HepG2 (cell line): ENCODE results near the gene C16orf87. TPM values are rescaled to one million over a fixed set of nuclear protein-coding genes. Genes with fewer than 3 reads are reported as not detected.

Experiments
- E2F1 ChIP-seq: sonication (generic); formaldehyde crosslinking; IDR thresholded peaks from 2 replicates; pipeline ENCODE4 v1.5.0; 2020; ENCODE audit warnings: missing genetic modification reagents
- EP300 ChIP-seq, 3 experiments: sonication (generic) in 1 of 3; formaldehyde crosslinking in 1 of 3; IDR thresholded peaks; 2 replicates each; pipeline versions ENCODE4 v1.5.1 to v1.6.1; 2011 to 2020; ENCODE audit warnings: low read depth in 2 of 3, low read length in 2 of 3, borderline replicate concordance in 1 of 3, improper control_type of control experiment in 1 of 3, mild to moderate bottlenecking in 1 of 3, missing genetic modification reagents in 1 of 3, moderate library complexity in 1 of 3
- KDM2A ChIP-seq: sonication (generic); formaldehyde crosslinking; IDR thresholded peaks from 2 replicates; pipeline ENCODE4 v1.4.0; 2020; ENCODE audit warnings: low read depth, missing genetic modification reagents, borderline replicate concordance
- KDM3A ChIP-seq: IDR thresholded peaks from 2 replicates; pipeline ENCODE4 v1.6.1; 2018; ENCODE audit warnings: low read depth, missing compliant biosample characterization
- KLF16 ChIP-seq, 2 experiments: sonication (generic) in 1 of 2; formaldehyde crosslinking in 1 of 2; IDR thresholded peaks; 2 replicates each; pipeline versions ENCODE4 v1.6.1 to v1.8.0; 2016 to 2023; ENCODE audit warnings: missing genetic modification reagents in 2 of 2, missing compliant biosample characterization in 1 of 2
- MEIS2 ChIP-seq: sonication (generic); formaldehyde crosslinking; IDR thresholded peaks from 2 replicates; pipeline ENCODE4 v1.9.0; 2021; ENCODE audit warnings: mild to moderate bottlenecking, missing genetic modification reagents
- MIER3 ChIP-seq: IDR thresholded peaks from 2 replicates; pipeline ENCODE4 v1.6.1; 2016; ENCODE audit warnings: missing compliant biosample characterization, borderline replicate concordance
- NR2C2 ChIP-seq: sonication (generic); formaldehyde crosslinking; IDR thresholded peaks from 2 replicates; pipeline ENCODE4 v1.4.0; 2020; ENCODE audit warnings: missing genetic modification reagents, mild to moderate bottlenecking, moderate library complexity, borderline replicate concordance
- PCBP1 ChIP-seq: fragments of 200-400 bp; formaldehyde crosslinking; IDR thresholded peaks from 2 replicates; pipeline ENCODE4 v1.6.1; 2017; ENCODE audit warnings: mild to moderate bottlenecking, low read depth, low read length, borderline replicate concordance
- PCBP2 ChIP-seq: fragments of 200-400 bp; formaldehyde crosslinking; optimal IDR thresholded peaks from 2 replicates; pipeline ENCODE3; 2018; ENCODE audit warnings: low read length, low read depth; ENCODE audit not compliant: poor library complexity, severe bottlenecking
- SNAPC5 ChIP-seq: sonication (generic); formaldehyde crosslinking; IDR thresholded peaks from 2 replicates; pipeline ENCODE4 v1.8.1; 2023; ENCODE audit warnings: mild to moderate bottlenecking, missing genetic modification reagents, borderline replicate concordance
- TFDP2 ChIP-seq: sonication (generic); formaldehyde crosslinking; IDR thresholded peaks from 2 replicates; pipeline ENCODE4 v1.4.0; 2020; ENCODE audit warnings: missing genetic modification reagents
- ZBTB42 ChIP-seq: sonication (generic); formaldehyde crosslinking; IDR thresholded peaks from 2 replicates; pipeline ENCODE4 v1.5.0; 2020; ENCODE audit warnings: mild to moderate bottlenecking, missing genetic modification reagents
- ZC3H4 ChIP-seq: sonication (generic); formaldehyde crosslinking; IDR thresholded peaks from 2 replicates; pipeline ENCODE4 v1.4.0; 2020; ENCODE audit warnings: missing genetic modification reagents, borderline replicate concordance
- ZFP36L1 ChIP-seq: sonication (generic); formaldehyde crosslinking; IDR thresholded peaks from 2 replicates; pipeline ENCODE4 v1.8.0; 2022; ENCODE audit warnings: mild to moderate bottlenecking, missing genetic modification reagents, moderate library complexity
- ZNF33A ChIP-seq: sonication (generic); formaldehyde crosslinking; IDR thresholded peaks from 2 replicates; pipeline ENCODE4 v1.5.1; 2020; ENCODE audit warnings: missing genetic modification reagents, mild to moderate bottlenecking, moderate library complexity, borderline replicate concordance
- ZNF354B ChIP-seq: sonication (generic); formaldehyde crosslinking; IDR thresholded peaks from 2 replicates; pipeline ENCODE4 v1.8.0; 2022; ENCODE audit warnings: mild to moderate bottlenecking, missing genetic modification reagents
- ZSCAN31 ChIP-seq: sonication (generic); formaldehyde crosslinking; IDR thresholded peaks from 2 replicates; pipeline ENCODE4 v1.5.0; 2020; ENCODE audit warnings: low read depth, mild to moderate bottlenecking, missing genetic modification reagents
- polyA plus RNA-seq, 8 experiments: library from polyadenylated mRNA; depleted of rRNA in 3 of 8; stranded (reverse) in 7 of 8; unstranded in 1 of 8; fragments of >200 nt; fragmentation: Illumina TruSeq in 4 of 8; extraction: Trizol in 4 of 8; gene quantifications; 2 replicates each; pipeline versions ENCODE4 v1.2.1 to v1.2.3, GENCODE V29; 2011 to 2016; ENCODE audit warnings: low read depth in 4 of 8, missing spikeins in 1 of 8, mixed read lengths in 1 of 8; ENCODE audit not compliant: insufficient read depth in 1 of 8
- total RNA-seq, 5 experiments: library from RNA; depleted of rRNA; stranded (reverse); fragments of >200 nt; fragmentation: Illumina TruSeq; extraction: Trizol; gene quantifications; 2 replicates each; pipeline ENCODE4 v1.2.3, GENCODE V29; 2016; ENCODE audit warnings: low read depth in 1 of 5
- TF ChIP-seq, protein P1 (sequence below): sonication (generic); formaldehyde crosslinking; IDR thresholded peaks from 2 replicates; pipeline ENCODE4 v1.5.1; 2020; ENCODE audit warnings: mild to moderate bottlenecking, missing genetic modification reagents, moderate library complexity
- TF ChIP-seq, protein P2 (sequence below): IDR thresholded peaks from 2 replicates; pipeline ENCODE4 v1.6.1; 2018; ENCODE audit warnings: missing genetic modification reagents, mild to moderate bottlenecking, missing compliant biosample characterization
- TF ChIP-seq, protein P3 (sequence below): sonication (generic); formaldehyde crosslinking; conservative IDR thresholded peaks from 2 replicates; pipeline ENCODE4 v1.4.0; 2020; ENCODE audit warnings: missing genetic modification reagents
- TF ChIP-seq, protein P4 (sequence below): sonication (generic); formaldehyde crosslinking; IDR thresholded peaks from 2 replicates; pipeline ENCODE4 v1.4.0; 2020; ENCODE audit warnings: missing genetic modification reagents

Gene C16orf87
- total and polyA plus RNA-seq, 2 of the 13 experiments (the other 11 are each of a cell fraction or from before 2014, with no cell fraction given) = 8.6 to 19.5 TPM

- TF ChIP-seq KDM2A (CRISPR knock-in tag) (no peak), ZC3H4 (CRISPR knock-in tag) (no peak), TFDP2 (CRISPR knock-in tag) (no peak), NR2C2 (CRISPR knock-in tag) (no peak), ZNF354B (CRISPR knock-in tag) (no peak), KLF16 (CRISPR knock-in tag; IDR thresholded peaks at IDR 0.05) (no peak), ZNF33A (CRISPR knock-in tag) (no peak), PCBP1 (no peak), MIER3 (CRISPR knock-in tag) (0 out of 2 replicates have a peak, but pooled peaks have one; percentile 73), SNAPC5 (no peak), MEIS2 (CRISPR knock-in tag) (no peak), ZSCAN31 (CRISPR knock-in tag) (no peak; the same call in 1 of the 2 replicates), KDM3A (no peak), EP300 (IDR thresholded peaks at IDR 0.05; ENCODE audit: low read depth in 2 of 2, low read length in 2 of 2) (no peak), EP300 (CRISPR knock-in tag; IDR thresholded peaks at IDR 0.05; ENCODE audit: borderline replicate concordance) (no peak), E2F1 (CRISPR knock-in tag) (no peak), PCBP2 (no peak), ZFP36L1 (CRISPR knock-in tag) (no peak), ZBTB42 (CRISPR knock-in tag) (no peak)
- TF ChIP-seq, protein P1, sequence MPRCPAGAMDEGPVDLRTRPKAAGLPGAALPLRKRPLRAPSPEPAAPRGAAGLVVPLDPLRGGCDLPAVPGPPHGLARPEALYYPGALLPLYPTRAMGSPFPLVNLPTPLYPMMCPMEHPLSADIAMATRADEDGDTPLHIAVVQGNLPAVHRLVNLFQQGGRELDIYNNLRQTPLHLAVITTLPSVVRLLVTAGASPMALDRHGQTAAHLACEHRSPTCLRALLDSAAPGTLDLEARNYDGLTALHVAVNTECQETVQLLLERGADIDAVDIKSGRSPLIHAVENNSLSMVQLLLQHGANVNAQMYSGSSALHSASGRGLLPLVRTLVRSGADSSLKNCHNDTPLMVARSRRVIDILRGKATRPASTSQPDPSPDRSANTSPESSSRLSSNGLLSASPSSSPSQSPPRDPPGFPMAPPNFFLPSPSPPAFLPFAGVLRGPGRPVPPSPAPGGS (CRISPR knock-in tag) = no peak
- TF ChIP-seq, protein P2, sequence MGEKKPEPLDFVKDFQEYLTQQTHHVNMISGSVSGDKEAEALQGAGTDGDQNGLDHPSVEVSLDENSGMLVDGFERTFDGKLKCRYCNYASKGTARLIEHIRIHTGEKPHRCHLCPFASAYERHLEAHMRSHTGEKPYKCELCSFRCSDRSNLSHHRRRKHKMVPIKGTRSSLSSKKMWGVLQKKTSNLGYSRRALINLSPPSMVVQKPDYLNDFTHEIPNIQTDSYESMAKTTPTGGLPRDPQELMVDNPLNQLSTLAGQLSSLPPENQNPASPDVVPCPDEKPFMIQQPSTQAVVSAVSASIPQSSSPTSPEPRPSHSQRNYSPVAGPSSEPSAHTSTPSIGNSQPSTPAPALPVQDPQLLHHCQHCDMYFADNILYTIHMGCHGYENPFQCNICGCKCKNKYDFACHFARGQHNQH (CRISPR knock-in tag) = peak; percentile 42; the same call in 1 of the 2 replicates
- TF ChIP-seq, protein P3, sequence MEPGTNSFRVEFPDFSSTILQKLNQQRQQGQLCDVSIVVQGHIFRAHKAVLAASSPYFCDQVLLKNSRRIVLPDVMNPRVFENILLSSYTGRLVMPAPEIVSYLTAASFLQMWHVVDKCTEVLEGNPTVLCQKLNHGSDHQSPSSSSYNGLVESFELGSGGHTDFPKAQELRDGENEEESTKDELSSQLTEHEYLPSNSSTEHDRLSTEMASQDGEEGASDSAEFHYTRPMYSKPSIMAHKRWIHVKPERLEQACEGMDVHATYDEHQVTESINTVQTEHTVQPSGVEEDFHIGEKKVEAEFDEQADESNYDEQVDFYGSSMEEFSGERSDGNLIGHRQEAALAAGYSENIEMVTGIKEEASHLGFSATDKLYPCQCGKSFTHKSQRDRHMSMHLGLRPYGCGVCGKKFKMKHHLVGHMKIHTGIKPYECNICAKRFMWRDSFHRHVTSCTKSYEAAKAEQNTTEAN (CRISPR knock-in tag) = no peak; the same call in 1 of the 2 replicates
- TF ChIP-seq, protein P4, sequence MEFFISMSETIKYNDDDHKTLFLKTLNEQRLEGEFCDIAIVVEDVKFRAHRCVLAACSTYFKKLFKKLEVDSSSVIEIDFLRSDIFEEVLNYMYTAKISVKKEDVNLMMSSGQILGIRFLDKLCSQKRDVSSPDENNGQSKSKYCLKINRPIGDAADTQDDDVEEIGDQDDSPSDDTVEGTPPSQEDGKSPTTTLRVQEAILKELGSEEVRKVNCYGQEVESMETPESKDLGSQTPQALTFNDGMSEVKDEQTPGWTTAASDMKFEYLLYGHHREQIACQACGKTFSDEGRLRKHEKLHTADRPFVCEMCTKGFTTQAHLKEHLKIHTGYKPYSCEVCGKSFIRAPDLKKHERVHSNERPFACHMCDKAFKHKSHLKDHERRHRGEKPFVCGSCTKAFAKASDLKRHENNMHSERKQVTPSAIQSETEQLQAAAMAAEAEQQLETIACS = no peak
Measured at GRCh38 chr16:46839986-46840443, 9.0 kb upstream of the C16orf87 start (continued).
